NCI-H1048 (cell line): ENCODE data around the gene ZCCHC8.
"Not testable (repeated sequence)": the region's sequence is repeated elsewhere in the genome, so short reads cannot be mapped to it uniquely, and the experiment has no call there.

Experiments
- DNase-seq: peaks from one replicate; lab custom pipeline; 2025; lab: John Stamatoyannopoulos, UW

ZCCHC8 gene

DNA sequence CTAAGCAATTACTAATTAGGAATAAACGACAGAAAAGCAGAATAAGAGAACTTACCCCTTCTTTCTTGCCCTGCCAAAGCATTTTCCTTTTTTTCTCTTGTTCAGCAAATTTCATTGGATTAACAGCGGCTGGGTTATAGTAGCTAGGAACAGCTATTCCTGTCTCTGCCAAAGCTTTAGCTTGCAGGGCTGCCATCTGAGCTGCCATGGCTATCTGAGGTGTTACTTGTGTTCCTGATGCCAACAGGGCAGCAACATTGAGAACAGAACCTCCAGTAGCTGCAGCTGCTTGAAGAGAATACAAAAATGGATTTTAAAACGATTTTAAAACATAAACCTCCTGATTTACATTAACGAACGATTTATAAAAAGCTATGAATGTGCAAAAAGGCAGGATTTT lies 7.4 kb upstream of the ZCCHC8 start:
- no peak for DNase-seq

DNA sequence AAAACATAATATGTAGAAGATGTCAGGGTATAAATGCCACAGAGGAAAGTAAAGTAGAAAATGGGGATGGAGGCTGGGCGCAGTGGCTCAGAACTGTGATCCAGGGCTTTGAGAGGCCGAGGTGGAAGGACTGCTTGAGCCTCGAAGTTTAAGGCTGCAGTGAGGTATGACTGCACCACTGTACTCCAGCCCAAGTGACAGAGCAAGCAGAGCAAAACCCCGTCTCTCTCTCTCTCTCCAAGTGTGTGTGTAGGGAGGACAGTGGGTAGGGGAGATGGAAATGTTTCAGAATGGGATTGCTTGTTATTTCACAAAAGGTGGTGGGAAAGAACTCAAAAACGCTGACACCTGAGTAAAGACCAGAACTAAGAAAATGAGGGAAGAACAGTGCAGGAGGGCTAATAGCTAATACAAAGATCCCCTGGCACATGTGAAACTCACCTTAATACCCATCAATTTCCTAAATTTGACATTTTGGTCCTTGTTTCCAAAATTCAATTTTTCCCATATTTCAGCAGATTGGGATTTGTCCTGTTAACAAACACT lies 5.7 kb upstream of the ZCCHC8 start:
- DNase-seq: no peak

DNA sequence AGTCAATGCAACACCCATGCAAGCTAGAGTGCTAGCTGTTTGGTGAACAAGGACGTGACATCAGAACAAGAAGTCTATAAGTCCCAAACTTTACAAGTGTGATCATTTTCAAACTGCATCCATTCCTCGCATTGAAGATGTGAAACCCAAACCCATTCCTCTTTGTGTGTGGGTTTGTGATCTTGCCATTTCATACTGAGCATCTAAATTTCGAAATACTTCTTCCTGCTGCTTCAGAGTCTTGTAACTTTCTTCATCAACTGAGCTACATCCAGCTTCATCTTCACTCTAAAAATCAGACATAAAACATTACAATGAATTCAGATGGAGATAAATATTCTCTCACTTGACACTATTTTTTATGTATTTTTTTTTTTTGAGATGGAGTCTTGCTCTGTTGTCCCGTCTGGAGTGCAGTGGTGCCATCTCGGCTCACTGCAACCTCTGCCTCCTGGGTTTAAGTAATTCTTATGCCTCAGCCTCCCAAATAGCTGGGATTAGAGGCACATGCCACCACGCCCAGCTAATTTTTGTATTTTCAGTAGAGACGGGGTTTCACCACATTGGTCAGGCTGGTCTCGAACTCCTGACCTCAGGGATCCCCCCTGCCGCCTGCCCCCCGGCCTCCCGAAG lies 4.8 kb upstream of the ZCCHC8 start:
- no peak for DNase-seq

DNA sequence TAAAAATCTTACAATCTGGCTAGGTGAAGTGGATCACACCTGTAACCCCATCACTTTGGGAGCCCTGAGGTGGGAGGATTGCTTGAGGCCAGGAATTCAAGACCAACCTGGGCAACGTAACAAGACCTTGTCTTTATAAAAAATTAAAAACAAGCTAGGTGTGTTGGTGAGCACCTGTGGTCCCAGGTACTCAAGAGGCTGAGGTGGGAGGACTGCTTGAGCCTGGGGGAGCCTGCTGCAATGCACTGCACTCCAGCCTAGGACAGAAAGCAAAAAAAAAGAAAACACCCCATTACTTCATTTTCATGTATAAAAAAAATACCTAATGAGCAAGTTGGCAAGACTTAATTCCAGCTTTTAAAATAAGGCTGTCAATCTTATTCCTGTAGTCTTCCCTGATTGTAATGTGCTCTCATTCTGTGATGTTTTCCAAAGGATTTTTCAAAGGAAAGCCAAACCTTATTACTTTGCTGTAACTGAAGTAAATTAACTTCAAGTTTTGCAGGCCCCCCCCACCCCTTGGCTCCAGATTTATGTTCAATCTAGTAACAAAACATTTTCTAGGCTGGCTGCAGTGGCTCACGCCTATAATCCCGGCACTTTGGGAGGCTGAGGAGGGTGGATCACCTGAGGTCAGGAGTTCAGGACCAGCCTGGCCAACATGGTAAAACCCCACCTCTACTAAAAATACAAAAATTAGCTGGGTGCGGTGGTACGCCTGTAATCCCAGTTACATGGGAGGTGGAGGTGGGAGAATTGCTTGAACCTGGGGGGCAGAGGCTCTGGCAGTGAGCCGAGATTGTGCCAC lies 3.3 kb upstream of the ZCCHC8 start:
- DNase-seq: no peak

DNA sequence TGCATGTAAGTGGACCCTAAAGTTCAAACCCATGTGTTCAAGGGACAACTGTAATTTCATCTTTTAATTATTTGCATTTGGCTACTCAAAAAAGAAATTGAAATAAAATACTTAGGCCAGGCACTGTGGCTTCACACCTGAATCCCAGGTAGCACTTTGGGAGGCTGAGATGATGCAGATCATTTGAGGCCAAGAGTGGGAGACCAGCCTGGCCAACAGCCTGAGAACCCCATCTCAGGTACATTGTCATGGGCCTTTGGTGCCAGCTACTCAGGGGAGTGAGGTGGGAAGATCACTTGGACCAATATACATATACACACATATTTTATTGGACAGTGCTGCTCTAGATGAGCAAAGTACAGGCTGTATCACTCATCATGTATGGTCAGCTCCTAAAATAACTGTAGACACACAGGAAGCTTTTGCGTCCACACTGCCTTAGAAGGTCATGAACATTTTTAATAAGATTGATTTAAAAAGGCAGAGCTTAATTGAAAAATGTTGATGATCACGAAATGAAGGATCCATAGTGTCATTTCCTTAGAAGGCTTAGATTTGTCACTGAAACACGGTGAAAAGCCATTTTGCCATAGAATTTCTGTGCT lies 2.5 kb upstream of the ZCCHC8 start:
- DNase-seq: no peak

DNA sequence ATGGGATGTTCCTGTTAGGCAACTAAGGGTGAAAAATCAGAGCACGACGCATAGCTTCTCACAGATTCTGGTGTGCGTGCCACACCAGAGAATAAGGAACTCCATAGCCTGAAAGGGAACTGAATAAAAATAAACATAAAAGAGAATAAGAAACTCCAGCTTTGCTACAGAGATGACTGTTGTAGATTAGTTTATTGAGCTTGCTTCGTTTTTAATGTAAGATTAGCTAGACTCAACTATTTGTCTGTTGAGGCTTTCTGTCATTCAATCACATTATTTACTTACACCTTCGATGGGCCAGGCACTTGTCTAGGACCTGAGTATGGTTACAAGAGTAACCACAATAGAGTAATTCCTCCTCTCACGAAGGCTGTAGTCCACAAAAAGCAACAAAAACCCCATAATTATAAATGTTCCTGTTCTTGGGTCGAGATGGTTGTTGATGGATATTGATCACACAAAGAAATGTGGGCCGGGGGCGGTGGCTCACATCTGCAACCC lies 807 bp upstream of the ZCCHC8 start:
- DNase-seq: no peak

DNA sequence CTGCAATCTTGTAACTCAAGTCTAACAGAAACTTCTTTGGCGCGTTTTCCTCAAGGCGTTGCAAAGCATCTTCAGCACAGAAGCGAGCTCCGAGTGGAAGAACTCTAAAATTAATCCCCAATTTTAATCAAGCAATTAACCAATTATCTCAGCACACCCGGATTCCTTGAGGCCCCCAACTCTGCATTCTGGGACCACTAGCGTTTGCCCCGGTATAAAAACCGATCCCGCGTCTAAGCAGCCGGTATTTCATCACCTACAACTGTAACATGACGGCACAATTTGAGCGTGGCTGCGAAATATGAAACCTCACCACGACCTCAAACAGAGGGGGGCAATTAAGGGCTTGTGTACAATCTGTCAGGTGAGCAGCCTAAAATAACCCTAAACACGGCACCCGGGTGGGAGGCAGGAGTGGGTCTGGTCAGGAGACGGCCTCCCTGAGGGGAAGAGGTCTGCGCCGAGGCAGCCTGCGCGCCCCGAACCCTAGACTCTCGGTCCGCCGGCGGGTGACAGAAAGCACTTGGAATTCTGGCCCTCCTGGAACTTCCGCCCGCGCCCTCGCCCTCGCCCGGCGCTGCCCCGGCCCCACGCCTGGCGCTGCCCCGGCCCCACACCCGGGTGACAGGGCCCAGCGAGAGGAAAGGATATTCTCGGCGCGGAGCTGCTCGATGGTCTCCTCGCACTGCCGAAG lies 594 bp downstream of the ZCCHC8 start:
- DNase-seq: peak; percentile 36

DNA sequence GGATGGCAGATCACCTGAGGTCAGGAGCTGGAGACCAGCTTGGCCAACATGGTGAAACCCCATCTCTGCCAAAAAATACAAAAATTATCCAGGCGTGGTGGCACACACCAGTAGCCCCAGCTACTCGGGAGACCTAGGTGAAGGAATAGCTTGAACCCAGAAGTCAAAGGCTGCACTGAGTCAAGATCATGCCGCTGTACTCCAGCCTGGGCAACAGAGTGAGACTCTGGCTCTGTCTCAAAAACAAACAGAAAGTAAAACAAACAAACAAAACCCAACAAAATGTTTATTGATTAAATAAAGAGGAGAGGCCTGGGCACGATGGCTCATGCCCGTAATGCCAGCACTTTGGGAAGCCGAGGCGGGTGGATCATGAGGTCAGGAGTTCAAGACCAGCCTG lies 5.5 kb downstream of the ZCCHC8 start:
- DNase-seq: no peak

DNA sequence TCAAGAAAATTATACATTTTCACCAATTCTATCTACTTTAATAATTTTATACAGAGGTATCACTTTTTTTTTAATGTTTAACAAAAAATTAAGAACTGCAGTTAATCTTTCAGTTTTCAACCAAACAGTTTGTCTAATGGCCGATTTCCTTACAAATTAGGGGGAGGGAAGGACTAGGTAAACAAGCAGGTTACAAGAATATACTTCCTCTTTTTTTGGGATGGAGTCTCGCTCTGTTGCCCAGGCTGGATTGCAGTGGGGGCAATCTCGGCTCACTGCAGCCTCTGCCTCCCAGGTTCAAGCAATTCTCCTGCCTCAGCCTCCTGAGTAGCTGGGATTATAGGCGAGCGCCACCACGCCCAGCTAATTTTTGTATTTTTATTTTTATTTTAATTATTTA lies 7.5 kb downstream of the ZCCHC8 start:
- not testable (repeated sequence) for DNase-seq

DNA sequence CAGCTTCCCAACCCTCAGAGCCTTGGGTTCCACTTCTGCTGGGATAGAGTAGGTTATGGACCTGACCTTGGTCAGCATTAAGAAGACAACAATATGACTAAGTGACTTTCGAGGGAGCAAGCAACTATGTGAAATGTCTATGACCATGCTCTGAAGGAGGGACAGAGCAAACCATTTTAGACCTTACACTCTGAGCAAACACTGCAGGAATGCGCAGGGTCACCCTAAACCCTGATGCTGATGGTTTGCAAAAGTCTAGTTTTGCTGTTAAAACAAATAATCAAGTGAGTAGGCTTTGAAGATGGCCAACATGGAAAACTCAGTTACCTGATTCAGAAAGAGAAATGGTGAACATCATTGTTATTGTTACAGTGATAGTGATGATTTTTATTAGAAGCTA lies 8.7 kb downstream of the ZCCHC8 start:
- no peak for DNase-seq

DNA sequence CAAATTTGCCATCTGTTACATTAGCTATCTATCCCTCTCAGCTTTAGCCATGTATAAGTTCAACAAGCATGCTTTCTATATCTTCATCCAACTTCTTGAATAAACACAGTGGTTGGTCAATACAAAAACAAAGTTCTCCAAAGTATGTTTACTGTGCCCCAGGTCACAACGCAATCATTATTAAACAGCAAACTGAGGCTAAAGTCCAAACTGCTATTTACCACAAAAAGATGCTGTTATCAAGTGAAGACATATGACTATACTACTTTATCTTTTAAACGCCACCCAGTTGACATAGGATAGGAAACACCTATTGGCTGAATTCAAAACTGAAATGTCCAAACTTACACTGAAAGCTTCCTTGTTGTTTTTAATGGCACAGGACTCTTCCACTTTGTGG lies 11.7 kb downstream of the ZCCHC8 start:
- no peak for DNase-seq

DNA sequence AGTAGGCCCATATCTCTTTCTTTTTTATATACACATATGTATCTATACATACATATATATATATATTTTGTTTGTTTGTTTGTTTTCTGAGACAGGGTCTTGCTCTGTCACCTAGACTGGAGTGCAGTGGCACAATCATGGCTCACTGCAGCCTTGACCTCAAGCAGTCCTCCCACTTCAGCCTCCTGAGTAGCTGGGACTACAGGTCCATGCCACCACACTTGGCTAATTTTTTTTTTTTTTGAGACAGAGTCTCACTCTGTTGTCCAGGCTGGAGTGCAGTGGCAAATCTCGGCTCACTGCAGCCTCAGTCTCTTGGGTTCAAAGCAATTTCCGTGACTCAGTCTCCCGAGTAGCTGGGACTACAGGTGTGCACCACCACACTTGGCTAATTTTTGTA lies 12.9 kb downstream of the ZCCHC8 start:
- not testable (repeated sequence) for DNase-seq

DNA sequence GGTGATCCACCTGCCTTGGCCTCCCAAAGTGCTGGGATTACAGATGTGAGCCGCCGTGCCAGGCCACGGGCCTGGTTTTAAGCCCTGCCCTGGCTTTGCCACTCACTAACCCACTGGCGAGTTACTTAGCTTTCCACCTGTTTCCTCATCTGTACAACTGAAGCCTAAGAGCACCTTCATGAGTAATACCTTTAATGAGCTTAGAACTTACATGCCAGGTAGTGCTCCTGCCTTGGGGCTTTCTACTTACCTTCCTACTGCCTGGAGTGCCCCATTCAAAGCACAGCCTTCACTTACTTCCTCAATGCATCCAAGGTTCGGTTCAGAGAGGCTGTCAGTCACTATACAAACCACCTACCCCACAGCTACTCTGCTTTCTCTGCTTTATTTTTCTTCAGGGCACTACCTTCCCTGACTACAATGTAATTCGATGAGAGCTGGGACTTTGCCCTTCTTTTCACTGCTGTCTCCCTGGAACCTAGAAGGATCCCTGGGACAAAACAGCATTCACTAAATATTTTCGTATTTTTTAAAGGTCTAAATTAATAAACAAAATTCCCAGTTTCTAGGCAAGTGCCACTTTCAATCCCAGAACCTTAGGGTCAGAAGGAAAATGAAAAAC lies 13.8 kb downstream of the ZCCHC8 start:
- DNase-seq: no peak

DNA sequence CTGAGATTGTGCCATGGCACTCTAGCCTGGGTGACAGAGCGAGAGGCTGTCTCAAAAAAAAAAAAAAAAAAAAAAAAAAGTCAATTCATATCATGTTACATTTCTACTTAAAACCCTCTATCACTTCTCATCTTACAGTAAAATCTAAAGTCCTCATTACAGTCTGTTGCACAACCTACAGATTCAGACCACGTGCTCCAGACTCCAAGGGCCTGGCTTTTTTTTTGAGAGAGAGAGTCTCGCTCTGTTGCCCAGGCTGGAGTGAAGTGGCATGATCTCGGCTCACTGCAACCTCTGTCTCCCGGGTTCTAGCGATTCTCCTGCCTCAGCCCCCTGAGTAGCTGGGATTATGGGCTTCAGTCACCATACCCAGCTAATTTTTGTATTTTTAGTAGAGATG lies 14.4 kb downstream of the ZCCHC8 start:
- DNase-seq: not testable (repeated sequence)

DNA sequence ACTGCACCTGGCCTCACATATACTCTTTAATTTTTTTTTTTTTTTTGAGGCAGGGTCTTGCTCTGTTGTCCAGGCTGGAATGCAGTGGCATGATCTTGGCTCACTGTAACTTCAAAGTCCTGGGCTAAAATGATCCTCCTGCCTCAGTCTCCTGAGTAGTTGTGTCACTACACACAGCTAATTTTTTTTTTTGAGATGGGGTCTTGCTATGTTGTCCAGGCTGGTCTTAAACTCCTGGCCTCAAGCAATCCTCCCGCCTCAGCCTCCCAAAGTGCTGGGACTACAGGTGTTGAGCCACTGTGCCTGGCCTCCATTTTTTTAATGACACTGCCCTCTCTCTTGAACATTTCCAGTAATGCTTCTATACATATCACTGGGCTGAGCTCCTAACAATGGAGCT lies 16.3 kb downstream of the ZCCHC8 start:
- DNase-seq: not testable (repeated sequence)

DNA sequence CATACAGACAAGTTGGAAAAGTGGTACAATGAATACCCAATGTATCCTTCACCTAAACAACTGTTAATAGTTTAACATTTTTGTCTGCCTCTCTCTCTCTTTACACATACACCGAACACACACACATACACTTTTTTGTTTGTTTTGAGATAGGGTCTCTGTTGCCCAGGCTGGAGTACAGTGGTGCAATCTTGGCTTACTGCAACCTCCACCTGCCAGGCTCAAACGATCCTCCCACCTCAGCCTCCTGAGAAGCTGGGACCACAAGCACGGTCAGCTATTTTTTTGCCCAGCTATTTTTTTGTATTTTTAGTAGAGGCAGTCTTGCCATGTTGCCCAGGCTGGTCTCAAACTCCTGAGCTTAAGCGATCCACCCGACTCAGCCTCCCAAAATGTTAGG lies 16.8 kb downstream of the ZCCHC8 start:
- no peak for DNase-seq

DNA sequence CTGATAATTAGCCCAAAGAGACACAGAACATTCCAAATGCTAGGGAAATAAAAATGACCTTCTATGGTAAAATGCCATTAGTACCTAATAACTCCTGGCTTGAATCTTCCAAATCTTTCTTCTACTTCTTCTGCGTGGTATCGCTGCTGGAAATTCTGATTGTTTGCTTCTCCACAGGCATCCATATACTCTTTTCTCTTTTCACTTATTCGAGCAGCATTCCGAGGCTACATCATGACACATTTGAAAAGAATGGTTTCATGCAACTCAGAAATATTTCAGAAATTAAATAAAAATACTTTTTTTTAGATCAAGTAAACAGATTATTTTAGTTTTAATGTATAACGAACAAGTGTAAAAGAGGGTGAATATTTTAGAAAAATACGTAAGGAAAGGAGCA lies 18.9 kb downstream of the ZCCHC8 start:
- DNase-seq: no peak

DNA sequence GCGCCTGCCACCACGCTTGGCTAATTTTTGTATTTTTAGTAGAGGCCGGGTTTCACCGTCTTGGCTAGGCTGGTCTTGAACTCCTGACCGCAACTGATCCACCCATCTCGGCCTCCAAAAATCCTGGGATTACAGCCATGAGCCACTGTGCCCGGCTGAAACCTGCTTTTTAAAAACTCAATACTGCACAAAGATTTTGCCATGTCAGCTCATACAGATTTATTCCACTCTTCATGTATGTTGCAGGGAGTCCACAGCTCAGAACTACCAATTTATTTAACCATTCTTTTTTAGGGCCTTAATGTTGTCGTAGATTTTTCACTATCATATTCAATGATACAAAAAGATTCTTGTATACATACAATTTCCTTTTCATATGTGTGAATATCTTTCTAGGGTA lies 20.0 kb downstream of the ZCCHC8 start:
- DNase-seq: no peak

DNA sequence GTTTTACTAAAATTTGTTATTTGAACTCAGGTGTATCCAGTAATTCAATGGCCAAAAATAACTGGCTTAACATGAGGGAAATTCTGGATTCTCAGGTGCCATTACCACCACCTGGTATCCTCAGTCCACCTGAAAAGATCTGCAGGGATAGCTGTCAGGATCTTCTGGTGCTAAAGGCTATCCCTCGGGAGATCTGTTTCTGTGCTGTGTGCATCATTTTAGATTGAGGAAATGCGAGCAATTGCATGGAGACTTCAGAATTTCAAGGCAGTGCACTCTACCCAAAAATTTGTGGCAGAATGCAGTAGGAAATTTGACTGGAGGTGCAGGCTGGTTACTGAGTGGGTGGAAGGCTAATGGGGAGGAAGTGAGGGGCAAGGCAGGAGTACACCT lies 26.4 kb downstream of the ZCCHC8 start:
- DNase-seq: no peak

DNA sequence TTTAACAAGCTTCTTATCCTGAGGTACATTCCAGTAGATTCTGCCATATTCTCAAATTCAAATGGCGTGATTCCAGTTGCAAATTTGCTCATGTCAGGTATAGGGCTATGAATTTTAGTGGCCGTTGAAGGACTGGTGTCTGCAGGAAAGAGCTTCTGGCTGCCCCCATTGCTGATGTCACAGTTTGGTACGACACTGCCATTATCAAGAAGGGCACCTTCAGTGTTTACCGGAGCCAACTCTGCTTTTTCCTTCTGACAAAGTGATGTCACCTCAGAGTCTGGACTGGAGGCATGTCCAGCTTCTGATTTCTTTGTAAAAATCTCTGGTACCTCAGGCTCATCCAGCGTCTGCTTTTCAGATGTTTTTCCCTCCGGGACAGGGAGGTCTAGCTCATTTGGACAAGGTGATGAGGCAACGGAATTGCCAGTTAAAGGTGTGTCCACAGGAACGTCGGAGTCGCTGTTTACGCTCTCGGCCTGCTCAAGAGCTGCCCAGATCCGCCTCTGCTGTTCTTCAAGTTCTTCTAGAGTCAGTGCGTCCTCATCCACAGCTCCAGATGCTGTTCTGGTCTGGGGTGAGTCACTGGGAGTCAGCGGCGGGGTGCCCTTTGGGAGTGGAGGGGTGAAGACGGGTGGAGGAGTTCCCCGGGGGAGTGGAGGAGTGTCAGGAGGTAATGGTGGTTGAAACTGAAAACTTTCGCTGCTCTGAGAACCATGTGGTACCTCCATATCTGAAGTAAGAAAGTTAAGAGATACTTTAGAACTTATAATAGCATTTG lies 27.0 kb downstream of the ZCCHC8 start:
- no peak for DNase-seq
